ENCODE results near the gene ZNF785.
A peak's percentile ranks its signal among the peaks of the same experiment; 100 is the strongest.
"Not testable (repeated sequence)": the region's sequence is repeated elsewhere in the genome, so short reads cannot be mapped to it uniquely, and the experiment has no call there.

ZNF785 gene

DNA sequence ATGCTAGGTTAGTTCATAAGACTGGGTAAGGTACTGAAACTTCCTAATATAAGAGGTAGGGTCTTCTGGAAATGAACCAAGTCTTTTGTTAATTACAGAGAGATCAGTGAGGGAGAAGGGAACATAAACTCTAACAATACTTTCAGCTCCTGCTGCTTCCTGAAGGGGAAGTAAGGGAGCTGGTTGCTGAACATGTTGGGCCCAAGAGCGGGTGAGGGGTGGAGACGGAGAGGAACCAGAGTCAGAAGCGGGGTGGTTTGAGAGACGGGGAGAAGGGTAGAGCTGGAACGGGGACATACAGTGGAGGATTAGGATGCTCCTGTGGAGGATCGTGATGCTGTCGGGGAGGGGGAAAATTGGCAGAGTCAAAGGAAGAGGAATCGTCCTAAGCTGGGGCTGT, 39.4 kb downstream of the ZNF785 start:
- FAIRE-seq (no peak), DNase-seq (ENCODE audit: insufficient read length) (no peak)
- TF ChIP-seq POLR2A (IDR thresholded peaks at IDR 0.05; ENCODE audit: low read depth, low read length) (no peak), POLR2AphosphoS5 (IDR thresholded peaks at IDR 0.05; ENCODE audit: low read depth, low read length) (no peak), TAF1 (IDR thresholded peaks at IDR 0.05; ENCODE audit: borderline replicate concordance, low read depth, low read length) (no peak)

DNA sequence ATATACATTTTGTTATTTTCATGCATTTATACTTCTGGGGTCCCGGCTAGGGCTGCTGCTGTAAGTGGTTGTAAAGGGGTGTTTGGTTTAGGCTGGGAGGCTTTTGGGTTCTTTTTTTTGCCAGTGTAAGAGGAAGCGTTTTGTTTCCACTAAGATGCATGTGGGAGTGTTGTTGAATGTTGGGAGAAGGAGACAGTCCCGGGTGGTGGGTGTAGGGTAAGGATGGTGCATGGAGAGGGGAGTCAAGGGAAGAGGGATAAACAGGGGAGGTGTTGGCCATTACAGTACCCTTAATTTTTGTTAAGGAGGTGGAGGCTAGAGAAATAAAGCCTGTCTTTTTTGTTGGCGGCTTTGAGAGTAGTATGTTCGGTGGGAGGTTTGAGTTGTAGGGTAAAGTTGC, 42.4 kb downstream of the ZNF785 start:
- no peak for FAIRE-seq
- no peak for DNase-seq (ENCODE audit: insufficient read length)
- TF ChIP-seq TAF1 (IDR thresholded peaks at IDR 0.05; ENCODE audit: borderline replicate concordance, low read depth, low read length), result no peak
- no peak for TF ChIP-seq POLR2AphosphoS5 (IDR thresholded peaks at IDR 0.05; ENCODE audit: low read depth, low read length)
- no peak for TF ChIP-seq POLR2A (IDR thresholded peaks at IDR 0.05; ENCODE audit: low read depth, low read length)

DNA sequence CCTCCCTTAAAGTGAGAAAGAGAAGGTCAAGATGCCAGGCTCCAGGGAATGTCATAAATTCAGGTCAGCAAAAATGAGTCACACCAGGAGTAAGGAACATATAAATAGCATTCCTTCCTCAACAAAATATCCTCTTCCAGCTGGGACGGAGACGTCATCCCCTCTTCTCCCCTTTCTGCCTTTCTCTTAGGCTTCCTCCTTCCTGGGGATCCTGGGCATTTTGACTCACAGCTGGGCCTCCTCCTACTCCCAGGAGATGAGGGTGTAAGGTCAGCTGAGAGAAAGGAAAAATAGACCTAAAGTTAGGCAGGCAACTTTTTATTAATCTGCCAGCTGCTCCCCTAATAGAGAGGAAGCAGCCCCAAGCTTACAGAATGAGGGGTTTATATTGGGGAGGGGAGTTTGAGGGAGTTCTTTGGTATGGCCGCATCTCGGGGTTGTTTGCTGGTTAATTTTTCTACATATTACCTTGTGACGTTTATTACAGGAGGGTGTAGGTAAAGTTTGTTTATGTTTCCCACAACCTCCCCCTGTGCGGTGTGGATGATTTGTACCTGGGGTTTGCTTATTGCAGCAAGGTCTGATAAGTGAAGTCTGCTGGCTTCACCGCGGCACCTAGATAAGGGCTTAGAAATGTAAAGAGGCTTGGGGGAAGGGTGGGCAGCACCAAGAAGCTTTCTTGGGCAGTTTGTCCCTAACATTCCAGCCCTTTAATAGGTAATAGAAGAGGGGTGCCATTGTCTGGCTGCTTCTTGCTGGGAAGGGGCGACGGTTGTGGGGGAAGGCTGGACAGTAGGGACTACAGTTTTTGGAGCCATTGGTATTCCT, 43.8 kb downstream of the ZNF785 start:
- DNase-seq (ENCODE audit: insufficient read length) (no peak), FAIRE-seq (no peak)
- no peak for TF ChIP-seq POLR2AphosphoS5 (IDR thresholded peaks at IDR 0.05; ENCODE audit: low read depth, low read length)
- TF ChIP-seq POLR2A (IDR thresholded peaks at IDR 0.05; ENCODE audit: low read depth, low read length), result no peak
- no peak for TF ChIP-seq TAF1 (IDR thresholded peaks at IDR 0.05; ENCODE audit: borderline replicate concordance, low read depth, low read length)

DNA sequence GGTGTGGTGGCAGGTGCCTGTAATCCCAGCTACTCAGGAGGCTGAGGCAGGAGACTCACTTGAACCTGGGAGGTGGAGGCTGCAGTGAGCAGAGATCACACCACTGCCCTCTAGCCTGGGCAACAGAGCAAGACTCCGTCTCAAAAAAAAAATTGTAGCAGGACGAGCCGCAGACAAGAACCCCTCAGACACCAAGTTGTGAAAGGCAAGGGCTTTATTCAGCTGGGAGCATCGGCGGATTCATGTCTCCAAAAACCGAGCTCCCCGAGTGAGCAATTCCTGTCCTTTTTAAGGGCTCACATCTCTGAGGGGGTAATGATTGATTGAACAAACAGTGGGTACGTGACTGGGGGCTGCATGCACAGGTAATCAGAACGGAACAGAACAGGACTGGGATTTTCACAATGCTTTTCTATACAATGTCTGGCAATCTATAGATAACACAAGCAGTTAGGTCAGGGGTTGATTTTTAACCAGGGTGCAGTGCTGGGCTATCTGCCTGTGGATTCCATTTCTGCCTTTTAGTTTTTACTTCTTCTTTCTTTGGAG, 44.5 kb downstream of the ZNF785 start:
- DNase-seq (ENCODE audit: insufficient read length); FAIRE-seq: not testable (repeated sequence)

DNA sequence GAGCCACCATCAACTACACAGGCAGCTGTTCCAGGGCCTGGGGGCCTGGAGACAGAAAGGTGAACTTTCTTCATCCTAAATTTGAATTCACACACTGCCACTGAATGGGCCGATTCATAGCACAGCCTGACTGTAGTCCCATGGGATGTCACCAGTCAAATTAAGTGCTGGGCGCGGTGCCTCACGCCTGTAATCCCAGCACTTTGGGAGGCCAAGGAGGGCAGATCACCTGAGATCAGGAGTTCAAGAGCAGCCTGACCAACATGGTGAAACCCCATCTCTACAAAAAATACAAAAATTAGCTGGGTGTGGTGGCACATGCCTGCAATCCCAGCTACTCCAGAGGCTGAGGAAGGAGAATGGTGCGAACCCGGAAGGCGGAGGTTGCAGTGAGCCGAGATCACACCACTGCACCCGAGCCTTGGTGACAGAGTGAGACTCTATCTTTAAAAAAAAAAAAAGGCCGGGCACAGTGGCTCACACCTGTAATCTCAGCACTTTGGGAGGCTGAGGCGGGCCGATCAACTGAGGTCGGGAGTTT, 45.4 kb downstream of the ZNF785 start:
- FAIRE-seq; DNase-seq (ENCODE audit: insufficient read length): not testable (repeated sequence)

DNA sequence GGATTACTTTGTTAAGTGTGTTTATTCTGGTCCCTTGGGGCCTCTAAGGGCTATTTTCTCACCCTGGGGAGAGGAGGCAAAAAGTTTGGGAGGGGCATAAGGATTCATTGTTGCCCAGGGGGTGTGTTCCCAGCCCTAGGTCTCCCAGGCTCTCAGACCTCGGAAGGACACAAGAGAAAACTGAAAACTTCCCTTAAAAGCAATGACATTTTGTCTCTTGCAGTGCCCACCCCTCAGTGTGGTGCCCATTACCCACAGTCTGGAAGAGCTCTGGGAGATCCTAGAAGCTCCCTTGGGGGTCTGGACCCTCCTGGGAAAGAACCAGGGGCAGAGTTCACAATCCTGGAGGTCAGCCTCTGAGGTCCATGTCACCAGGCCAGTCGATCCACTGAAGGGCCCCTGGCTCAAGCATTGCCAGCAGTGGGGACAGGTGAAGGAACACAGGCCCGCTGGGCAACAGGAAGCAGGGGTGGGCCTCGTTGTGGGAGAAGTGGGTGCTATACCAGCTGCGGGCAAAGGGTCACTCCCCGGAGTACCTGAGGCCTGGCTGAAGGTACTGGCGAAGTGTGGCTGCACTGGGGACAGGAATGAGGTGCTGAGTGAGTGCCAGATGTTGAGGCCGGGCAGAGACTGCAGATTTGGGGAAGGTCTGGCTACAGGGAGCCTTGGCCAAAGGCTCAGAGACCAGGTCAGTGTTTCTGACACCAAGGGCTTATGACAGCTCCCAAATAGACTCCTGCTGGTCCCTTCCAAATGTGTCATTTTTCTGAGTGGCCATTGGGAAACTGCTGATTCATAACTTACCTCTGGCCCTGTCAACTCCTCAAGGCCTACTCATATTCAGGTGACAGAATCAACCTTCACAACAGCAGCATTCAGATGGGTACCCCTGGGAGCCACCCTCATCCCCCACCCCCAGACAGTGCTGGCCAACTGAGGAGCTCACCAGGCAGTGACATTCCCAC, 46.2 kb downstream of the ZNF785 start:
- TF ChIP-seq POLR2AphosphoS5 (IDR thresholded peaks at IDR 0.05; ENCODE audit: low read depth, low read length) (no peak), TAF1 (IDR thresholded peaks at IDR 0.05; ENCODE audit: borderline replicate concordance, low read depth, low read length) (no peak), POLR2A (IDR thresholded peaks at IDR 0.05; ENCODE audit: low read depth, low read length) (no peak)
- FAIRE-seq, result no peak
- no peak for DNase-seq (ENCODE audit: insufficient read length)

DNA sequence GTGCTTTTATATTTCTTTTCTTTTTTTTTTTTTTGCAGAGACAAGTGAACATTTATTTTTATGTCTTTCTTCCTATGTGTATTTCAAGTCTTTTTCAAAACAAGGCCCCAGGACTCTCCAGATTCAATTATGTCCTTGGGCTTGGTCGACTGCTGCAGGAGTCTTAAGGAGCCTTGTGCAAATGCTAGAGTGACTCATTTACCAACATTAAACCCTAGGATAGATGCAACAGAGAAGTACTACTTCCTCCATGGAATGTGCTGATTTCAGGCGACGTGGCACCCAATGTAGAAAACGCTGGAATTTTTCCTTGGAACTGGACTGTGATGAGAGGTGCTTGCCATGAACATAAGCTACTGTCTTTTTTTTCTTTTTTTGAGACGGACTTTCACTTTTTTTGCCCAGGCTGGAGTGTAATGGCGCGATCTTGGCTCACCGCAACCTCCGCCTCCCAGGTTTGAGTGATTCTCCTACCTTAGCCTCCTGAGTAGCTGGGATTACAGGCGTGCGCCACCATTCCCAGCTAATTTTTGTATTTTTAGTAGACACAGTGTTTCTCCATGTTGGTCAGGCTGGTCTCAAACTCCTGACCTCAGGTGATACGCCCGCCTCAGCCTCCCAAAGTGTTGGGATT, 49.0 kb downstream of the ZNF785 start:
- not testable (repeated sequence) for DNase-seq (ENCODE audit: insufficient read length); FAIRE-seq

DNA sequence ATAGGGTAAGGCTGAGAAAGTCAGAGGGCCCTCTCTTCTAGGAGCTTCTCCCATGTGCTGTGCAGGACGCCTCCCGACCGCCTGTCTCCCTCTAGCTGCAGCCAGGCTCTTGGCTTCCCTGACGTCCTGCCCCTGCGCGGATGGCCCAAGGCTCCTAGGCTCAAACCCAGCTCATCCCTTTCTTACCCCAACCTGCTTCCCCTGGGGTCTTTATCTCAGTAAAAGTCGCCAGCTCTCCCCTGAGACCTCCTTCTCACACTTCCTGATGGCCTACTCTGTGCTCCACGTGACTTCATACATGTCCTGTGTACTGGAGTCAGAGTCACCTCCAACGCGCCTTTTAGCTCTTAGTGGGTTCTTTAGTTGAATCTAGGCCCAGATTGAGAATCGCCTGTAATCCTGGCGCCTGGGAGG, 49.7 kb downstream of the ZNF785 start:
- 0 out of 2 replicates have a peak, but pooled peaks have one; percentile 29 for TF ChIP-seq TAF1 (IDR thresholded peaks at IDR 0.05; ENCODE audit: borderline replicate concordance, low read depth, low read length)
- peak; percentile 33; the same call in 1 of the 2 replicates for TF ChIP-seq POLR2AphosphoS5 (IDR thresholded peaks at IDR 0.05; ENCODE audit: low read depth, low read length)
- peak; percentile 61 for TF ChIP-seq POLR2A (IDR thresholded peaks at IDR 0.05; ENCODE audit: low read depth, low read length)
- DNase-seq (ENCODE audit: insufficient read length), result peak; percentile 77
- FAIRE-seq, result peak; percentile 70

DNA sequence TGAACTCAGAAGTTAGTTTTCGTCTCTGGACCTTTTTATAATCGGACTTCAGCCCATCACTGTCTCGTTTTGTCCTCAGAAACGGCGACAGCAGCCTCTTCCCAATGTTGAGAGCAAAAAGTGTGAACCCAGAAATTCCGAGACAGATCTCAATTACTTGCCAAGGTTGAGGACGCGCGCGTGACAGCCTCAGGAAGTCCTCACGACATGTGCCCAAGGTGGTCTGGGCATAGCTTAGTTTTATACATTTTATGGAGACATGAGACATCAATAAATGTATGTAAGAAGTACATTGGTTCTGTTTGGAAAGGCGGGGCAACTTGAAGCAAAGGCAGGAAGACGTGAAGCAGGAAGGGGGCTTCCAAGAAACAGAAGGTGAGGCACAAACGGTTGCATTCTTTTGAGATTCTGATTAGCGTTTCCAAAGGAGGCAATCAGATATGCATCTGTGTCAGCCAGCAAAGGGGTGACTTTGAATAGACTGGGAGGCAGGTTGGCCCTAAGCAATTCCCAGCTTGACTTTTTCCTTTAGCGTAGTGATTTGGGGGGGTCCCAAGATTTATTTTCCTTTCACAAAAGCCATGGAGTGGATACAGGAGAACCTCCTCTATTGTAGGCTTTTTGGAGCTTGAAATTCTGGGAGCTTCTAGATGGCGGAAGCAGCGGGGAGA, 50.3 kb downstream of the ZNF785 start:
- TF ChIP-seq POLR2AphosphoS5 (IDR thresholded peaks at IDR 0.05; ENCODE audit: low read depth, low read length), result peak; percentile 89
- no peak for TF ChIP-seq TAF1 (IDR thresholded peaks at IDR 0.05; ENCODE audit: borderline replicate concordance, low read depth, low read length)
- peak; percentile 88 for TF ChIP-seq POLR2A (IDR thresholded peaks at IDR 0.05; ENCODE audit: low read depth, low read length)
- FAIRE-seq (peak; percentile 42), DNase-seq (ENCODE audit: insufficient read length) (no peak)

DNA sequence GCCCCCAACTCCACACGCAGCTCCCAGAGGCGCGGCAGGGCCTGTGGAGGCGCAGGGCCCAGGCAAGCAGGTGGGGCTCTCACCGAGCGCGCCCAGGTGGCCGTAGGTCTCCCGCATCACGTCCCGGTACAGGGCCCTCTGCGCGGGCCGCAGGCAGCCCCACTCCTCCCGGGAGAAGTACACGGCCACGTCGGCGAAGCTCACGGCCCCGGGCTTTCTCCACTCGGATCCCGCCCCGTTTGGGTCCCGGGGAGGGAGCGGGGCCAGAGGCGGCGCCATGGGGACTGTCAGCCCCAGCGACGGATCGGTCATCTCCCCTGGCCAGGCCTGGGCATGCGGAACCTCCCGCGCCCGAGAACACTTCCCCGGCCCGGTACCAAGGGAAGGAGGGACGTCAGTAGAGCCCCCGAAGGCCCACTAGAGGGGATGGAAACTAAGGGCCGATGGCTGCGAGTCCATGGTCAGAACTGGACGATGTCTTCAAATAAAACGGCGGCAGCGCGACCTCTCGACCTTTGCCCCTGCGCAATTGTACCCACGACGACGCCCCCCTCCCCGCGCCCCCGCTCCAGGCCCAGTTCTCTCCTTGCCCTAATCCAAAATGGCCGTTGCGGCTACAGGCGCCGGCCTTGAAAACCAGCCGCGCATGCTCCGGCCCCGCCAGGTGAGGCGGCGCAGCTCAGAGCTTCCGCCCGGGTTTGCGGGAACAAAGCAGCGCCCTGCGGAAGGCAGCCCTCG, 51.0 kb downstream of the ZNF785 start, which contains the start of gene ZNF747:
Gene ZNF747 (minus strand): TSS at position 491 of the 738 bp plus-strand sequence. CDS start 179 bp downstream, at position 312.
- TF ChIP-seq POLR2A (IDR thresholded peaks at IDR 0.05; ENCODE audit: low read depth, low read length) (peak; percentile 25; the same call in 1 of the 2 replicates), TAF1 (IDR thresholded peaks at IDR 0.05; ENCODE audit: borderline replicate concordance, low read depth, low read length) (peak; percentile 76), POLR2AphosphoS5 (IDR thresholded peaks at IDR 0.05; ENCODE audit: low read depth, low read length) (no peak)
- peak; percentile 78 for FAIRE-seq
- peak; percentile 93 for DNase-seq (ENCODE audit: insufficient read length)

Measured in GM12892 (cell line).